T-helper 9 cell (primary cell): ENCODE results near the gene TRAK2.

Source experiments
- DNase-seq: peaks from one replicate; pipeline ENCODE4 v3.0.0-alpha.2; 2020

Gene TRAK2

GRCh38 chr2:201361078-201361733 is 90.1 kb downstream of the TRAK2 start:
- no peak for DNase-seq

- DNase-seq, result no peak
Measured at GRCh38 chr2:201360256-201360655, 91.0 kb downstream of the TRAK2 start.

GRCh38 chr2:201358684-201359083 is 92.6 kb downstream of the TRAK2 start:
- no peak for DNase-seq

- DNase-seq, result no peak
Measured at GRCh38 chr2:201357221-201357620, 94.0 kb downstream of the TRAK2 start, which contains the start of gene FLACC1. Gene FLACC1, minus strand, starts transcription at chr2:201357345. Its CDS starts 5,941 bp downstream, at chr2:201351404.

GRCh38 chr2:201353116-201353515 is 98.1 kb downstream of the TRAK2 start:
- no peak for DNase-seq

GRCh38 chr2:201350879-201351278 is 100.4 kb downstream of the TRAK2 start:
- DNase-seq, result no peak

GRCh38 chr2:201349601-201350000 is 101.7 kb downstream of the TRAK2 start:
- DNase-seq, result no peak

- no peak for DNase-seq
Measured at GRCh38 chr2:201348758-201349157, 102.5 kb downstream of the TRAK2 start.

GRCh38 chr2:201347138-201347537 is 104.1 kb downstream of the TRAK2 start:
- no peak for DNase-seq

- DNase-seq, result no peak
Measured at GRCh38 chr2:201345625-201346213, 105.5 kb downstream of the TRAK2 start.

- DNase-seq, result no peak
Measured at GRCh38 chr2:201344663-201345366, 106.4 kb downstream of the TRAK2 start.

- DNase-seq, result no peak
Measured at GRCh38 chr2:201343559-201343958, 107.7 kb downstream of the TRAK2 start.

GRCh38 chr2:201342923-201343322 is 108.3 kb downstream of the TRAK2 start:
- DNase-seq, result no peak

GRCh38 chr2:201329409-201329808 is 121.8 kb downstream of the TRAK2 start:
- no peak for DNase-seq

- DNase-seq, result no peak
Measured at GRCh38 chr2:201327678-201328077, 123.6 kb downstream of the TRAK2 start.
